Measurements from ENCODE around the gene TEAD1. TPM values are rescaled to one million over a fixed set of nuclear protein-coding genes. Genes with fewer than 3 reads are reported as not detected.

Gene TEAD1
- total RNA-seq, 6 donors from 2014 or later, result 53.5 to 141 (median 80.2) TPM

DNA sequence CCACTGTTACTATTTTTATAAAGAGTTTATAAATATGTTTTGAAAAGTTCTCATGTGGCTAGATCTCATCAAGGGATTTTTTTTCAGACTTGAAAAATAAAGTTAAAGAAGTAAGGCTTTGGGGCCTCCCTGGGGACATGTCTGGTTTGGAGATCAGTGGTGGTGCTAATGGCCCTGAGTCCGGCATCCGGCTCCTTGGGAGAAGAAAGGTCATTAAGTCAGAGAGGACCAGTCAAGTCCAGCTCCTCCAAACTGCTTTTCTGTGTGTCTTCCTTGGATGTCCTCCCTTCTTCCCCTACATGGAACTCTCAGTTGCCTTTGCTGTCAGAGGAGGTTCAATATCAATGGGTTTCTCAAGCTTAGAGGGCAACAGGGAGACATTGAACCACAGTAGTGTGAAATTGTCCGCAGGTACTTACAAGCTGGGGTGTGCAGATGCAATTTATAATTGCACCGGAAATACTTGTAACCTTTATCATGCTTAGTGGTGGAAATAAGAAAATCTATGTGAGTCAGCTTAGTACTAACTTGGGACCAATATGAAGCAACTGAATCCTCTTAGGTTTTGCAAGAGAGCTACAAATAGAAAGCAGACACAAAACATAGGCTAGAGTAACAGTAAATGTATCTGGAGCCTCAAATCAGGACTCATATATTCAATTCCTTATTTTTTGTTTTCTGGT is 144.3 kb downstream of the TEAD1 start:
- no peak overlapping the region for H3K4me3 ChIP-seq
- H3K4me1 ChIP-seq, result peaks cover 22 to 36% (median 30%) of the 10 kb centered on the region in 4 donors
- TF ChIP-seq EP300 (IDR thresholded peaks at IDR 0.05) (no peak), POLR2A (IDR thresholded peaks at IDR 0.05) (no peak), POLR2AphosphoS5 (IDR thresholded peaks at IDR 0.05) (no peak)
- TF ChIP-seq, protein P1, sequence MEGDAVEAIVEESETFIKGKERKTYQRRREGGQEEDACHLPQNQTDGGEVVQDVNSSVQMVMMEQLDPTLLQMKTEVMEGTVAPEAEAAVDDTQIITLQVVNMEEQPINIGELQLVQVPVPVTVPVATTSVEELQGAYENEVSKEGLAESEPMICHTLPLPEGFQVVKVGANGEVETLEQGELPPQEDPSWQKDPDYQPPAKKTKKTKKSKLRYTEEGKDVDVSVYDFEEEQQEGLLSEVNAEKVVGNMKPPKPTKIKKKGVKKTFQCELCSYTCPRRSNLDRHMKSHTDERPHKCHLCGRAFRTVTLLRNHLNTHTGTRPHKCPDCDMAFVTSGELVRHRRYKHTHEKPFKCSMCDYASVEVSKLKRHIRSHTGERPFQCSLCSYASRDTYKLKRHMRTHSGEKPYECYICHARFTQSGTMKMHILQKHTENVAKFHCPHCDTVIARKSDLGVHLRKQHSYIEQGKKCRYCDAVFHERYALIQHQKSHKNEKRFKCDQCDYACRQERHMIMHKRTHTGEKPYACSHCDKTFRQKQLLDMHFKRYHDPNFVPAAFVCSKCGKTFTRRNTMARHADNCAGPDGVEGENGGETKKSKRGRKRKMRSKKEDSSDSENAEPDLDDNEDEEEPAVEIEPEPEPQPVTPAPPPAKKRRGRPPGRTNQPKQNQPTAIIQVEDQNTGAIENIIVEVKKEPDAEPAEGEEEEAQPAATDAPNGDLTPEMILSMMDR (IDR thresholded peaks at IDR 0.05), result no peak
- H3K9me3 ChIP-seq, result no peaks in the 10 kb centered on the region
- H3K36me3 ChIP-seq, result no peaks in the 10 kb centered on the region
- ATAC-seq (ENCODE audit: low FRiP score in 2 of 2) (no peak), DNase-seq (no peak)
- 88 to 90% methylated on average over 4 of the region's 4 CpGs for WGBS, 2 donors
- no peaks in the 10 kb centered on the region for H3K27me3 ChIP-seq
- H3K27ac ChIP-seq, result peak overlapping the region in 1 of 4 donors; percentile 4

GRCh38 chr11:12822392-12823022 is 148.3 kb downstream of the TEAD1 start:
- peaks cover 19 to 28% (median 25%) of the 10 kb centered on the region in 4 donors for H3K4me1 ChIP-seq

DNA sequence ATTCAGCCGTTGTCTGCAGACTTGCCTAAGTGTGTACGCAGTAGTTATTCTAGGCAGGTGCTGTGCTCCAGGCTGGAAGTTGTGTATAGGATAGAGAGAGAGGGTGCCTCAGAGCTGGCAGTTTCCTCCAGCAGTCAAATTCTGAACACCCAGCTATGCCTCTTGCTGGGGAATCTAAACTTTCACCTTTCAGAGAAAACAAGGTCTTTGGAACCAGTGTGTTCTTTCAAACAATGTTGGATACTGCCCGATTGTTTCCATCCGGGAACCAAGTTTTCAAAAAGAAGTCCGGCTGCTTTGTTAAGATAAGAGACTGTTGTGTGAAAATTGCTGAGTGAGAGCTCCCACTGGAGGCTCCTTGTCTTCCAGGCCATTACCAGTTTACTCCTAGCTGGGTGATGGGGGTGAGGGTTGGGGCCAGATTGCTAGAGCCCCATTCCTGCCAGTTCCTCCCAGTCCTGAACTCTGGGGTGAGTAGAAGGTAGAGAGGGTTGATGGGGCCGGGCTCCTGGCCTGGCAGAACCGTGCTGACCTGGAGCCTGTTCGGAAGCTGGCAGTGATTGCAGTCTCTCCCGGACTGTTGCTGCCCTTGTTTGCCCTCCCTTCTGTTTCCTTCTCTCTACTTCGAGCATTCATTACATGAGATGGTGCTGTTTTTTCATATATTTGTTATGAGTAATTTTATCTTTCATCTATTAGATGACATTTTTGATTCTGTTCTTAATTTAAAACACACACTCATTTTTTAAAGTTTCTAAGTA is 150.2 kb downstream of the TEAD1 start:
- no peak for DNase-seq
- no peaks in the 10 kb centered on the region for H3K27me3 ChIP-seq
- H3K4me1 ChIP-seq, result peaks cover 28 to 36% (median 35%) of the 10 kb centered on the region in 4 donors
- H3K36me3 ChIP-seq, result no peaks in the 10 kb centered on the region
- H3K9me3 ChIP-seq, result no peaks in the 10 kb centered on the region
- peak overlapping the region in 3 of 4 donors; percentile 14 to 61 (median 60) for H3K27ac ChIP-seq
- 22 to 42% methylated on average over 10 of the region's 10 CpGs for WGBS, 2 donors
- TF ChIP-seq POLR2AphosphoS5 (IDR thresholded peaks at IDR 0.05), result no peak
- no peak overlapping the region for H3K4me3 ChIP-seq
- ATAC-seq (ENCODE audit: low FRiP score in 2 of 2), result no peak

More at GRCh38 chr11:12822392-12823022, 148.3 kb downstream of the TEAD1 start:
- Histone ChIP-seq H3K36me3 (no peaks in the 10 kb centered on the region), H3K9me3 (no peaks in the 10 kb centered on the region), H3K4me3 (no peak overlapping the region), H3K27ac (no peak overlapping the region), H3K27me3 (no peaks in the 10 kb centered on the region)
- no peak for TF ChIP-seq POLR2A (IDR thresholded peaks at IDR 0.05)
- TF ChIP-seq, protein P1 (IDR thresholded peaks at IDR 0.05), result no peak
- TF ChIP-seq POLR2AphosphoS5 (IDR thresholded peaks at IDR 0.05), result no peak
- TF ChIP-seq EP300 (IDR thresholded peaks at IDR 0.05), result no peak
- ATAC-seq (ENCODE audit: low FRiP score in 2 of 2) (no peak), DNase-seq (no peak)
- 89 to 92% methylated on average over 4 of the region's 4 CpGs for WGBS, 2 donors

DNA sequence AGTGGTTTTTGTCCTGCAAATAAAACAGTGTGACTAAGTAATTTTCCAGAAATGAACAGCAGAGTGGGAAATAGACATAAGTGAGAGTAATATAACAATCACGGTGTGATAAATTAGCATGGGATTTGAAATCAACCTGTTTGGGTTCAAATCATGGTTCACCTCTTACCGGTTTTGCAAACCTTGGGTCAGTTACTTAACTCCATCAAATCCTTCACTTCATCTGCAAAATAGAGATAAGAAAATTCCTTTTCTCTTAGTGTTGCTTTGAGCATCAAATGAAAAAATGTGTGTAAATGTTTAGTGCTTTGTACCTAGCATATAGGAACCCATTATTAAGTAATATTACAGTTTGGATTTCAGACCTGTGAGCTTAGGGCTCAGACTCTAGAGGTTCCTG is 152.2 kb downstream of the TEAD1 start:
- WGBS, 2 donors, result 81 to 88% methylated on average over 2 of the region's 2 CpGs
- Histone ChIP-seq H3K9me3 (no peaks in the 10 kb centered on the region), H3K36me3 (no peaks in the 10 kb centered on the region), H3K4me3 (no peak overlapping the region), H3K4me1 (peaks cover 28 to 37% (median 36%) of the 10 kb centered on the region in 4 donors), H3K27me3 (no peaks in the 10 kb centered on the region), H3K27ac (no peak overlapping the region)
- DNase-seq (no peak), ATAC-seq (ENCODE audit: low FRiP score in 2 of 2) (no peak)
- no peak for TF ChIP-seq POLR2A (IDR thresholded peaks at IDR 0.05)
- TF ChIP-seq, protein P1 (IDR thresholded peaks at IDR 0.05), result no peak
- TF ChIP-seq EP300 (IDR thresholded peaks at IDR 0.05), result no peak
- no peak for TF ChIP-seq POLR2AphosphoS5 (IDR thresholded peaks at IDR 0.05)

GRCh38 chr11:12827369-12827768 is 153.1 kb downstream of the TEAD1 start:
- Histone ChIP-seq H3K36me3 (no peaks in the 10 kb centered on the region), H3K4me3 (peak overlapping the region in 2 of 4 donors; percentile 41 to 42), H3K4me1 (peaks cover 28 to 37% (median 36%) of the 10 kb centered on the region in 4 donors), H3K27ac (peak overlapping the region in 3 of 4 donors; percentile 52 to 72 (median 67)), H3K27me3 (no peaks in the 10 kb centered on the region), H3K9me3 (no peaks in the 10 kb centered on the region)
- 40 to 62% methylated on average over 1 of the region's 1 CpG for WGBS, 2 donors
- ATAC-seq (ENCODE audit: low FRiP score in 2 of 2) (no peak), DNase-seq (no peak)
- TF ChIP-seq EP300 (IDR thresholded peaks at IDR 0.05) (no peak), POLR2AphosphoS5 (IDR thresholded peaks at IDR 0.05) (no peak), POLR2A (IDR thresholded peaks at IDR 0.05) (no peak)
- TF ChIP-seq, protein P1 (IDR thresholded peaks at IDR 0.05), result no peak
